OCI-LY7 (cell line): ENCODE measurements around the gene HABP4. TPM values are rescaled to one million over a fixed set of nuclear protein-coding genes. Genes with fewer than 3 reads are reported as not detected.
"Not testable (repeated sequence)": the region's sequence is repeated elsewhere in the genome, so short reads cannot be mapped to it uniquely, and the experiment has no call there.

Experiments used
- BruUV-seq: library from RNA; stranded (reverse); fragments of 400-500 nt; replicated peaks from 2 replicates; lab custom pipeline; 2021; lab: Mats Ljungman, UMichigan
- CTCF ChIA-PET: fragments of 300-600 bp; sonication (Branson Sonifier 250); formaldehyde crosslinking; loops from one replicate; lab custom pipeline; 2022; ENCODE audit warnings: antibody characterized with exemption; ENCODE audit not compliant: unreplicated experiment; lab: Charles Lee
- POLR2A ChIA-PET: fragments of 300-600 bp; sonication (Branson Sonifier 250); formaldehyde crosslinking; loops from one replicate; lab custom pipeline; 2022; ENCODE audit warnings: antibody characterized with exemption; lab: Charles Lee
- DNase-seq: peaks from one replicate; pipeline ENCODE4 v3.0.0-alpha.2; 2015; ENCODE audit warnings: low spot score
- H2AFZ ChIP-seq: fragments of 200-600 bp; sonication (generic), shearing (Covaris generic); 2 replicates; pipeline ENCODE4 v1.6.1; 2014; ENCODE audit warnings: mild to moderate bottlenecking, antibody characterized with exemption, low read length, moderate library complexity
- H3K27ac ChIP-seq: fragments of 200-600 bp; sonication (generic); 2 replicates; pipeline ENCODE4 v1.5.1; 2014; ENCODE audit warnings: mixed run types, low read depth, mild to moderate bottlenecking, moderate library complexity, low read length, inconsistent platforms; ENCODE audit not compliant: poor library complexity, severe bottlenecking
- H3K36me3 ChIP-seq: fragments of 200-600 bp; sonication (generic); 2 replicates; pipeline ENCODE4 v1.6.1; 2014; ENCODE audit warnings: mild to moderate bottlenecking, antibody characterized with exemption, low read length, moderate library complexity, mixed read lengths; ENCODE audit not compliant: insufficient read depth
- H3K4me1 ChIP-seq: fragments of 200-600 bp; sonication (generic); 2 replicates; pipeline ENCODE4 v1.5.1; 2014; ENCODE audit warnings: mild to moderate bottlenecking, low read length; ENCODE audit not compliant: insufficient read depth, poor library complexity, severe bottlenecking
- H3K4me2 ChIP-seq: fragments of 200-600 bp; sonication (generic); 2 replicates; pipeline ENCODE4 v1.6.1; 2014; ENCODE audit warnings: mild to moderate bottlenecking, low read length
- H3K4me3 ChIP-seq: fragments of 200-600 bp; sonication (generic); 2 replicates; pipeline ENCODE4 v1.5.1; 2014; ENCODE audit warnings: mild to moderate bottlenecking, low read depth, low read length; ENCODE audit not compliant: poor library complexity, severe bottlenecking
- H3K79me2 ChIP-seq: fragments of 200-600 bp; sonication (generic); 2 replicates; pipeline ENCODE4 v1.6.1; 2016; ENCODE audit warnings: low read depth, mild to moderate bottlenecking, low read length, moderate library complexity, mixed read lengths; ENCODE audit not compliant: insufficient read depth
- H3K9me2 ChIP-seq: fragments of 200-600 bp; sonication (generic); 2 replicates; pipeline ENCODE4 v1.6.1; 2016; ENCODE audit warnings: mild to moderate bottlenecking, low read length, mixed read lengths; ENCODE audit not compliant: insufficient read depth
- H3K9me3 ChIP-seq: fragments of 200-600 bp; sonication (generic); 2 replicates; pipeline ENCODE4 v1.6.1; 2014; ENCODE audit warnings: mild to moderate bottlenecking, mixed run types, low read length, mixed read lengths
- H4K20me1 ChIP-seq: fragments of 200-600 bp; sonication (generic); 2 replicates; pipeline ENCODE4 v1.6.1; 2014; ENCODE audit warnings: mild to moderate bottlenecking, antibody characterized with exemption, low read length, moderate library complexity, mixed read lengths; ENCODE audit not compliant: insufficient read depth
- EZH2phosphoT487 ChIP-seq: fragments of 200-600 bp; sonication (generic); IDR thresholded peaks from 2 replicates; pipeline ENCODE4 v1.6.1; 2018; ENCODE audit warnings: low read depth, borderline replicate concordance, mild to moderate bottlenecking, mixed run types, antibody characterized with exemption, low read length, moderate library complexity, mixed read lengths
- intact Hi-C: fragments of 100-400 bp; cut with micrococcal nuclease; formaldehyde crosslinking; loops from one replicate; pipeline ENCODE4 v1.10.0; 2022; ENCODE audit not compliant: unreplicated experiment
- total RNA-seq, 2 experiments: library from RNA; depleted of rRNA in 1 of 2; stranded (reverse); fragments of >200 nt in 1 of 2; shearing (Covaris generic) in 1 of 2; gene quantifications; 2 replicates each; pipeline ENCODE4 v1.2.3, GENCODE V29; 2014 to 2022
- TF ChIP-seq, protein P1 (sequence below): fragments of 200-600 bp; sonication (generic); conservative IDR thresholded peaks from 2 replicates; pipeline ENCODE4 v1.5.1; 2014; ENCODE audit warnings: mild to moderate bottlenecking, antibody characterized with exemption, low read length, moderate library complexity, mixed read lengths

HABP4 gene
- total RNA-seq, 2 experiments from 2014 or later = 6.0 to 11.0 TPM

DNA sequence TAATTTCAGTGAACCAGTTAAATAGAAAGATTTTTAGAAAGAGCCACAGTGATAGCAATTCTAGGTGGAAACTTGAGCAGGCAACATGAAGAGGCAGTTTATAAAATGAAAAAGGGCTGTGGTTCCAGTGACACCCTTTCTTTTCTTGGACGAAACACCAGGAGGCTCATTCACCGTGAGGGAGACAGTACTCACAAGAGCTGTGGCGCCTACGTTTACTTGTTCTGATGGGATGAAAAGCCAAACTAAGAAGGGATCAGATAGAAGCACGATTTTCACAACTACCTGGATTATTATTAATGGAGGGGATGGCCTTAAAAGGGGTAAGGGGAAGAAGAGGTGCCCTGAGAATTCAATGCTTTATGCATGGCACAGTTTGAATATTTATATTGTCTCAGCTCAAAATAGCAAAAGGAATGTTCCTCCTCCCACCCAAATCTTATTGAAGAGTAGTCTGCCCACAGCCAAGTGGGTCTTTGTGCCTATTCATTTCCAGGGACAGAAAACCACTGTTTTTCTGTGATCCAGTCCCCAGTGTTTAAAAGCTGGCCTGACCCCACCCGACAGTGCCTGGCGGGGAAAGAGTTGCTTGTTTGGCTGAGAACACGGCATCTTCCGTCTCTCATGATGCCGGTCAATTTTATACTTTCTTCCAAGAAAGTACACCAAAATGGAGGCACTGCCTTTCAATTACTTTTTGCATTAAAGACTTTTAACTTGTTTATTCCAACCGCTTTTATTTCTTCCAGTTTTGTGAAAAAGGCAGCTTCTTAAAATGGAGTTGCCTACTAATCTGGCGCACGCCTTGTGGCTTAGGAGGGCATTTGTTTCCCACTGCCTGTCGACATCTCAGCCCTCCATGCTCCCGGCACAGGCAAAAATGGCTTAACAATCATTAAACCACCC, 51.9 kb downstream of the HABP4 start:
- no peaks in the 10 kb centered on the region for H3K36me3 ChIP-seq
- H3K9me2 ChIP-seq = no peaks in the 10 kb centered on the region
- H4K20me1 ChIP-seq = no peaks in the 10 kb centered on the region
- no peak for DNase-seq
- no peak overlapping the region for H3K4me3 ChIP-seq
- POLR2A ChIA-PET = interaction anchor here (0.7 kb wide), 1 partner anchor 35 kb away, joined by 3 read pairs; no protein-coding TSS in a partner anchor
- H3K27ac ChIP-seq = no peak overlapping the region
- H3K4me2 ChIP-seq = no peak overlapping the region
- TF ChIP-seq, protein P1, sequence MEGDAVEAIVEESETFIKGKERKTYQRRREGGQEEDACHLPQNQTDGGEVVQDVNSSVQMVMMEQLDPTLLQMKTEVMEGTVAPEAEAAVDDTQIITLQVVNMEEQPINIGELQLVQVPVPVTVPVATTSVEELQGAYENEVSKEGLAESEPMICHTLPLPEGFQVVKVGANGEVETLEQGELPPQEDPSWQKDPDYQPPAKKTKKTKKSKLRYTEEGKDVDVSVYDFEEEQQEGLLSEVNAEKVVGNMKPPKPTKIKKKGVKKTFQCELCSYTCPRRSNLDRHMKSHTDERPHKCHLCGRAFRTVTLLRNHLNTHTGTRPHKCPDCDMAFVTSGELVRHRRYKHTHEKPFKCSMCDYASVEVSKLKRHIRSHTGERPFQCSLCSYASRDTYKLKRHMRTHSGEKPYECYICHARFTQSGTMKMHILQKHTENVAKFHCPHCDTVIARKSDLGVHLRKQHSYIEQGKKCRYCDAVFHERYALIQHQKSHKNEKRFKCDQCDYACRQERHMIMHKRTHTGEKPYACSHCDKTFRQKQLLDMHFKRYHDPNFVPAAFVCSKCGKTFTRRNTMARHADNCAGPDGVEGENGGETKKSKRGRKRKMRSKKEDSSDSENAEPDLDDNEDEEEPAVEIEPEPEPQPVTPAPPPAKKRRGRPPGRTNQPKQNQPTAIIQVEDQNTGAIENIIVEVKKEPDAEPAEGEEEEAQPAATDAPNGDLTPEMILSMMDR = no peak
- TF ChIP-seq EZH2phosphoT487 = no peak
- intact Hi-C loops = no loop called here
- no peak overlapping the region for H2AFZ ChIP-seq
- no peaks in the 10 kb centered on the region for H3K79me2 ChIP-seq
- CTCF ChIA-PET = no interaction called here
- BruUV-seq = no TSS peak
- H3K9me3 ChIP-seq = no peaks in the 10 kb centered on the region
- no peaks in the 10 kb centered on the region for H3K4me1 ChIP-seq

DNA sequence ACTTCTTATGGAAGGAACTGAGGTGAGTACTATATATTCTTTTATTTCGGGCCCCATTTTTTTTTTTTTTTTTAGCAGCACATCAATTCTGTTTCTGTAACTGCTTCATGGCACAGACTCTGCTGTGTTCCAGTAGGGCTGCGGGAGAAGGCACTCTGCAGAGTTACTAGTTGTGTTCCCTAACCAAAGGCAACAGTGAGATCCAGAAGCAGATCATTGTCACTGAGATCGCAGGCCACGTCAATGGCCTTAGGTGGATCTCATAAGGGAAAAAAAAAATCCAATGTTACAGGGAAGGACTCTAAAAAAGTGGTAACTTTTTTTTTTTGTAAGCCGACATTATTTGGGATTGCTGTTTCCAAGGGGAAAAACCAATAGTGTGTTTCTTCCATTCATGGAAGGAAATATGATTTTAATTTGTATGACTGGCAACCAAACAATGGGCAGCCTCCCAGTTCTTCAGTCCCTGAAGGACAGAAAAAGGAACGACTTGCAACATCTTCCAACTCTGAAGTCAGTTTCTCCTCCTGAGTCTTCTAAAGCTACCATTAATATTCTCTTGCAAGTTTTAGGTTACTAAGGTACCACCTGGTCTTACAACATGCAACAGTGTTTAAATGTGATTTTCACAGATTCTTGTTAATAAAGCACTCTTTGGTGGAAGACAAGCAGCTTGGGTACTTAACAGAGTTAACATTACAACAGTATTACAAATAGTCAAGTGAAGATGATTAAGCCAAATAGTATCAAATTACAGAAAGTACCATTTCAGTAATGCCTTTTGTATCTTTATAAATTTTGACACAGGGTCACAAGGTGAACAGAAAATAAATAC, 52.8 kb downstream of the HABP4 start:
- ChIA-PET CTCF (no interaction called here), POLR2A (interaction anchor here (0.7 kb wide), 1 partner anchor 34 kb away, joined by 3 read pairs; no protein-coding TSS in a partner anchor)
- Histone ChIP-seq H3K27ac (no peak overlapping the region), H3K9me3 (no peaks in the 10 kb centered on the region), H3K79me2 (no peaks in the 10 kb centered on the region), H3K36me3 (no peaks in the 10 kb centered on the region), H4K20me1 (no peaks in the 10 kb centered on the region), H3K9me2 (no peaks in the 10 kb centered on the region), H3K4me3 (no peak overlapping the region), H3K4me1 (no peaks in the 10 kb centered on the region), H3K4me2 (no peak overlapping the region), H2AFZ (no peak overlapping the region)
- no TSS peak for BruUV-seq
- no peak for DNase-seq
- TF ChIP-seq, protein P1 = no peak
- TF ChIP-seq EZH2phosphoT487 = no peak
- intact Hi-C loops = no loop called here

DNA sequence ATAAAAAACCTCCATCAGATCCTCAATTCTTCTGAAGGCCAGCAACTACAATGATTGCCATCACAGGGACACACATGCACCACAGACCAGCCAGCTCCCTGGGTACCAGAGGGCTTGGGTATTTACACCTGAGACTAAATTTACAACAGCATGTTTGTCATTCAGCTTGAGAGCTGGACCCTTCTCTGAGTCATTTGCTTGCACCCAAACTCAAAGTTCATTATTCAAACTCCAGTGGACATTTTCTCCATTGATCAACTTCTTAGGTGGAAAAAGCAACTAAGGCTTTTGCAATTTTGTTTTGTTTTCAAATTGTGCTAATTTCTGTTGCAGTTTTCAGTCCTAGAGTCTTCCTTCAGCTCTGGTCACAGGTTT, 53.4 kb downstream of the HABP4 start:
- POLR2A ChIA-PET, H3K9me2 ChIP-seq, H3K36me3 ChIP-seq, H3K9me3 ChIP-seq, H3K4me3 ChIP-seq, H3K4me2 ChIP-seq, H3K79me2 ChIP-seq, BruUV-seq, H3K27ac ChIP-seq, H3K4me1 ChIP-seq, CTCF ChIA-PET, DNase-seq, H4K20me1 ChIP-seq, intact Hi-C loops, H2AFZ ChIP-seq: not testable (repeated sequence)
